Measurements from ENCODE around the gene LRRC2. TPM values are rescaled to one million over a fixed set of nuclear protein-coding genes. Genes with fewer than 3 reads are reported as not detected.

Gene LRRC2
- total and polyA plus RNA-seq, 2 of the 13 experiments (the other 11 are each of a cell fraction or from before 2014, with no cell fraction given) = 0.27 to 0.58 TPM

- TF ChIP-seq ZNF710 (CRISPR knock-in tag; IDR thresholded peaks at IDR 0.05; ENCODE audit: borderline replicate concordance) (peak; percentile 73; the same call in 1 of the 2 replicates), ZBTB3 (CRISPR knock-in tag; IDR thresholded peaks at IDR 0.05; ENCODE audit: borderline replicate concordance, low read depth) (no peak), ZNF713 (CRISPR knock-in tag; IDR thresholded peaks at IDR 0.05) (no peak), MEIS2 (CRISPR knock-in tag; IDR thresholded peaks at IDR 0.05) (peak; percentile 27; the same call in 1 of the 2 replicates), ZNF792 (CRISPR knock-in tag; IDR thresholded peaks at IDR 0.05) (0 out of 2 replicates have a peak, but pooled peaks have one; percentile 35), FOXA1 (IDR thresholded peaks at IDR 0.05) (no peak), FOXA1 (CRISPR knock-in tag; IDR thresholded peaks at IDR 0.05) (peak; percentile 61; the same call in 1 of the 2 replicates), NCOR1 (IDR thresholded peaks at IDR 0.05; ENCODE audit: borderline replicate concordance, low read length) (peak; percentile 79; the same call in 1 of the 2 replicates), ZNF746 (CRISPR knock-in tag; IDR thresholded peaks at IDR 0.05) (0 out of 2 replicates have a peak, but pooled peaks have one; percentile 44), ZFP62 (CRISPR knock-in tag; IDR thresholded peaks at IDR 0.05) (no peak), BCL6 (CRISPR knock-in tag; IDR thresholded peaks at IDR 0.05) (peak; percentile 64; the same call in 1 of the 2 replicates), KAT8 (CRISPR knock-in tag; IDR thresholded peaks at IDR 0.05) (peak; percentile 48; the same call in 1 of the 2 replicates), ZNF678 (CRISPR knock-in tag; IDR thresholded peaks at IDR 0.05) (no peak), ZFY (CRISPR knock-in tag; IDR thresholded peaks at IDR 0.05) (peak; percentile 47; the same call in 1 of the 2 replicates), SNAPC2 (CRISPR knock-in tag; IDR thresholded peaks at IDR 0.05) (no peak), CHD2 (IDR thresholded peaks at IDR 0.05; ENCODE audit: low read depth, low read length) (no peak), ATF1 (CRISPR knock-in tag; IDR thresholded peaks at IDR 0.05) (no peak), CREB1 (IDR thresholded peaks at IDR 0.05) (no peak), CREB1 (CRISPR knock-in tag; IDR thresholded peaks at IDR 0.05) (0 out of 2 replicates have a peak, but pooled peaks have one; percentile 19)
- TF ChIP-seq, protein P1, sequence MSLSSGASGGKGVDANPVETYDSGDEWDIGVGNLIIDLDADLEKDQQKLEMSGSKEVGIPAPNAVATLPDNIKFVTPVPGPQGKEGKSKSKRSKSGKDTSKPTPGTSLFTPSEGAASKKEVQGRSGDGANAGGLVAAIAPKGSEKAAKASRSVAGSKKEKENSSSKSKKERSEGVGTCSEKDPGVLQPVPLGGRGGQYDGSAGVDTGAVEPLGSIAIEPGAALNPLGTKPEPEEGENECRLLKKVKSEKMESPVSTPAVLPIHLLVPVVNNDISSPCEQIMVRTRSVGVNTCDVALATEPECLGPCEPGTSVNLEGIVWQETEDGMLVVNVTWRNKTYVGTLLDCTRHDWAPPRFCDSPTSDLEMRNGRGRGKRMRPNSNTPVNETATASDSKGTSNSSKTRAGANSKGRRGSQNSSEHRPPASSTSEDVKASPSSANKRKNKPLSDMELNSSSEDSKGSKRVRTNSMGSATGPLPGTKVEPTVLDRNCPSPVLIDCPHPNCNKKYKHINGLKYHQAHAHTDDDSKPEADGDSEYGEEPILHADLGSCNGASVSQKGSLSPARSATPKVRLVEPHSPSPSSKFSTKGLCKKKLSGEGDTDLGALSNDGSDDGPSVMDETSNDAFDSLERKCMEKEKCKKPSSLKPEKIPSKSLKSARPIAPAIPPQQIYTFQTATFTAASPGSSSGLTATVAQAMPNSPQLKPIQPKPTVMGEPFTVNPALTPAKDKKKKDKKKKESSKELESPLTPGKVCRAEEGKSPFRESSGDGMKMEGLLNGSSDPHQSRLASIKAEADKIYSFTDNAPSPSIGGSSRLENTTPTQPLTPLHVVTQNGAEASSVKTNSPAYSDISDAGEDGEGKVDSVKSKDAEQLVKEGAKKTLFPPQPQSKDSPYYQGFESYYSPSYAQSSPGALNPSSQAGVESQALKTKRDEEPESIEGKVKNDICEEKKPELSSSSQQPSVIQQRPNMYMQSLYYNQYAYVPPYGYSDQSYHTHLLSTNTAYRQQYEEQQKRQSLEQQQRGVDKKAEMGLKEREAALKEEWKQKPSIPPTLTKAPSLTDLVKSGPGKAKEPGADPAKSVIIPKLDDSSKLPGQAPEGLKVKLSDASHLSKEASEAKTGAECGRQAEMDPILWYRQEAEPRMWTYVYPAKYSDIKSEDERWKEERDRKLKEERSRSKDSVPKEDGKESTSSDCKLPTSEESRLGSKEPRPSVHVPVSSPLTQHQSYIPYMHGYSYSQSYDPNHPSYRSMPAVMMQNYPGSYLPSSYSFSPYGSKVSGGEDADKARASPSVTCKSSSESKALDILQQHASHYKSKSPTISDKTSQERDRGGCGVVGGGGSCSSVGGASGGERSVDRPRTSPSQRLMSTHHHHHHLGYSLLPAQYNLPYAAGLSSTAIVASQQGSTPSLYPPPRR (CRISPR knock-in tag; IDR thresholded peaks at IDR 0.05; ENCODE audit: borderline replicate concordance) = no peak; the same call in 1 of the 2 replicates
- TF ChIP-seq, protein P2, sequence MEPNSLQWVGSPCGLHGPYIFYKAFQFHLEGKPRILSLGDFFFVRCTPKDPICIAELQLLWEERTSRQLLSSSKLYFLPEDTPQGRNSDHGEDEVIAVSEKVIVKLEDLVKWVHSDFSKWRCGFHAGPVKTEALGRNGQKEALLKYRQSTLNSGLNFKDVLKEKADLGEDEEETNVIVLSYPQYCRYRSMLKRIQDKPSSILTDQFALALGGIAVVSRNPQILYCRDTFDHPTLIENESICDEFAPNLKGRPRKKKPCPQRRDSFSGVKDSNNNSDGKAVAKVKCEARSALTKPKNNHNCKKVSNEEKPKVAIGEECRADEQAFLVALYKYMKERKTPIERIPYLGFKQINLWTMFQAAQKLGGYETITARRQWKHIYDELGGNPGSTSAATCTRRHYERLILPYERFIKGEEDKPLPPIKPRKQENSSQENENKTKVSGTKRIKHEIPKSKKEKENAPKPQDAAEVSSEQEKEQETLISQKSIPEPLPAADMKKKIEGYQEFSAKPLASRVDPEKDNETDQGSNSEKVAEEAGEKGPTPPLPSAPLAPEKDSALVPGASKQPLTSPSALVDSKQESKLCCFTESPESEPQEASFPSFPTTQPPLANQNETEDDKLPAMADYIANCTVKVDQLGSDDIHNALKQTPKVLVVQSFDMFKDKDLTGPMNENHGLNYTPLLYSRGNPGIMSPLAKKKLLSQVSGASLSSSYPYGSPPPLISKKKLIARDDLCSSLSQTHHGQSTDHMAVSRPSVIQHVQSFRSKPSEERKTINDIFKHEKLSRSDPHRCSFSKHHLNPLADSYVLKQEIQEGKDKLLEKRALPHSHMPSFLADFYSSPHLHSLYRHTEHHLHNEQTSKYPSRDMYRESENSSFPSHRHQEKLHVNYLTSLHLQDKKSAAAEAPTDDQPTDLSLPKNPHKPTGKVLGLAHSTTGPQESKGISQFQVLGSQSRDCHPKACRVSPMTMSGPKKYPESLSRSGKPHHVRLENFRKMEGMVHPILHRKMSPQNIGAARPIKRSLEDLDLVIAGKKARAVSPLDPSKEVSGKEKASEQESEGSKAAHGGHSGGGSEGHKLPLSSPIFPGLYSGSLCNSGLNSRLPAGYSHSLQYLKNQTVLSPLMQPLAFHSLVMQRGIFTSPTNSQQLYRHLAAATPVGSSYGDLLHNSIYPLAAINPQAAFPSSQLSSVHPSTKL (CRISPR knock-in tag; IDR thresholded peaks at IDR 0.05) = peak; percentile 88
Observed at GRCh38 chr3:46578973-46579755, 13.1 kb upstream of the LRRC2 start (continued).

Measured in HepG2 (cell line).